HEK293 (cell line): ENCODE measurements around the gene PRUNE2.

Experiments
- CTCF ChIA-PET: fragments of 350-600 bp; formaldehyde crosslinking; extraction: SDS; loops from one replicate; lab custom pipeline; 2021; ENCODE audit warnings: antibody characterized with exemption; lab: Yijun Ruan, JAX
- POLR2A ChIA-PET: fragments of 300-600 bp; formaldehyde crosslinking; extraction: SDS; loops from one replicate; lab custom pipeline; 2020; ENCODE audit warnings: antibody characterized with exemption, inconsistent platforms; lab: Yijun Ruan, JAX
- H3K27ac ChIP-seq: fragments of 200-500 bp; sonication (Bioruptor generic); 2 replicates; pipeline ENCODE4 v1.5.1; 2014; ENCODE audit warnings: low read depth, low read length, control low read depth, inconsistent platforms; ENCODE audit errors: extremely low read depth
- H3K36me3 ChIP-seq, 2 experiments: fragments of 200-500 bp in 1 of 2; sonication (Bioruptor generic) in 1 of 2; 1 replicate in 1 of 2; 2 replicates in 1 of 2; pipeline ENCODE4 v1.5.1; 2014 to 2017; ENCODE audit warnings: inconsistent platforms in 2 of 2, low read length in 2 of 2; ENCODE audit not compliant: control insufficient read depth in 2 of 2, insufficient read depth in 1 of 2
- H3K4me1 ChIP-seq: fragments of 200-500 bp; sonication (Bioruptor generic); 2 replicates; pipeline ENCODE4 v1.5.1; 2014; ENCODE audit warnings: mild to moderate bottlenecking, low read length, inconsistent platforms; ENCODE audit not compliant: control insufficient read depth, insufficient read depth
- H3K4me3 ChIP-seq: 2 replicates; pipeline ENCODE4 v1.5.1; 2011; ENCODE audit warnings: low read depth, mild to moderate bottlenecking, control low read depth, low read length, moderate library complexity
- H3K9me3 ChIP-seq: fragments of 200-500 bp; sonication (Bioruptor generic); 2 replicates; pipeline ENCODE4 v1.5.1; 2014; ENCODE audit warnings: low read depth, low read length, inconsistent platforms; ENCODE audit not compliant: control insufficient read depth, insufficient read depth
- INSM2 ChIP-seq: fragments of 450-650 bp; formaldehyde crosslinking; IDR thresholded peaks from 2 replicates; pipeline ENCODE4 v1.5.1; 2016; ENCODE audit warnings: missing biosample characterization, missing genetic modification characterization
- KLF10 ChIP-seq: fragments of 450-650 bp; IDR thresholded peaks from 2 replicates; pipeline ENCODE4 v1.5.1; 2018; ENCODE audit warnings: missing biosample characterization, mild to moderate bottlenecking, missing genetic modification characterization
- KLF17 ChIP-seq: fragments of 450-650 bp; formaldehyde crosslinking; IDR thresholded peaks from 2 replicates; pipeline ENCODE4 v1.5.1; 2016; ENCODE audit warnings: missing biosample characterization, missing genetic modification characterization
- OSR2 ChIP-seq: fragments of 450-650 bp; formaldehyde crosslinking; IDR thresholded peaks from 2 replicates; pipeline ENCODE4 v1.5.1; 2016; ENCODE audit warnings: missing biosample characterization, missing genetic modification characterization
- SP2 ChIP-seq: fragments of 450-650 bp; formaldehyde crosslinking; IDR thresholded peaks from 2 replicates; pipeline ENCODE4 v1.5.1; 2016; ENCODE audit warnings: missing biosample characterization, missing genetic modification characterization
- TRIM28 ChIP-seq: IDR thresholded peaks from 2 replicates; pipeline ENCODE4 v1.6.1; 2011; ENCODE audit warnings: low read length, control low read depth, borderline replicate concordance
- ZBTB44 ChIP-seq: fragments of 450-650 bp; IDR thresholded peaks from 2 replicates; pipeline ENCODE4 v1.5.1; 2018; ENCODE audit warnings: missing biosample characterization, mild to moderate bottlenecking, missing genetic modification characterization
- ZFP69B ChIP-seq: fragments of 450-650 bp; formaldehyde crosslinking; IDR thresholded peaks from 2 replicates; pipeline ENCODE4 v1.5.1; 2016; ENCODE audit warnings: missing biosample characterization, missing genetic modification characterization
- ZNF16 ChIP-seq: fragments of 450-650 bp; formaldehyde crosslinking; IDR thresholded peaks from 2 replicates; pipeline ENCODE4 v1.5.1; 2016; ENCODE audit warnings: low read depth, missing biosample characterization, missing genetic modification characterization
- ZNF26 ChIP-seq: fragments of 450-650 bp; formaldehyde crosslinking; IDR thresholded peaks from 2 replicates; pipeline ENCODE4 v1.5.1; 2016; ENCODE audit warnings: missing biosample characterization, missing genetic modification characterization
- ZNF266 ChIP-seq: fragments of 450-650 bp; formaldehyde crosslinking; IDR thresholded peaks from 2 replicates; pipeline ENCODE4 v1.5.1; 2016; ENCODE audit warnings: missing biosample characterization, missing genetic modification characterization, low read depth
- ZNF391 ChIP-seq: fragments of 450-650 bp; formaldehyde crosslinking; IDR thresholded peaks from 2 replicates; pipeline ENCODE4 v1.5.1; 2016; ENCODE audit warnings: low read depth, missing biosample characterization, missing genetic modification characterization, borderline replicate concordance
- ZNF404 ChIP-seq: fragments of 450-650 bp; formaldehyde crosslinking; IDR thresholded peaks from 2 replicates; pipeline ENCODE4 v1.5.1; 2017; ENCODE audit warnings: missing biosample characterization, missing genetic modification characterization
- ZNF423 ChIP-seq: fragments of 450-650 bp; formaldehyde crosslinking; IDR thresholded peaks from 2 replicates; pipeline ENCODE4 v1.5.1; 2016; ENCODE audit warnings: missing biosample characterization, missing genetic modification characterization
- ZNF473 ChIP-seq: fragments of 450-650 bp; formaldehyde crosslinking; IDR thresholded peaks from 2 replicates; pipeline ENCODE4 v1.5.1; 2017; ENCODE audit warnings: missing biosample characterization, missing genetic modification characterization
- ZNF626 ChIP-seq: fragments of 450-650 bp; sonication (Bioruptor Pico); formaldehyde crosslinking; IDR thresholded peaks from 2 replicates; pipeline ENCODE4 v1.5.1; 2018; ENCODE audit warnings: missing biosample characterization, missing genetic modification characterization, inconsistent platforms
- ZNF658 ChIP-seq: fragments of 450-650 bp; formaldehyde crosslinking; IDR thresholded peaks from 2 replicates; pipeline ENCODE4; 2016; ENCODE audit warnings: missing biosample characterization, missing genetic modification characterization
- ZNF692 ChIP-seq: fragments of 450-650 bp; formaldehyde crosslinking; IDR thresholded peaks from 2 replicates; pipeline ENCODE4 v1.5.1; 2016; ENCODE audit warnings: missing biosample characterization, missing genetic modification characterization
- ZNF777 ChIP-seq: fragments of 450-650 bp; formaldehyde crosslinking; IDR thresholded peaks from 2 replicates; pipeline ENCODE4 v1.5.1; 2017; ENCODE audit warnings: missing biosample characterization, missing genetic modification characterization, borderline replicate concordance
- ZNF791 ChIP-seq: fragments of 450-650 bp; formaldehyde crosslinking; IDR thresholded peaks from 2 replicates; pipeline ENCODE4 v1.5.1; 2016; ENCODE audit warnings: missing biosample characterization, missing genetic modification characterization
- ZSCAN30 ChIP-seq: fragments of 450-650 bp; IDR thresholded peaks from 2 replicates; pipeline ENCODE4 v1.5.1; 2018; ENCODE audit warnings: missing biosample characterization, mild to moderate bottlenecking, missing genetic modification characterization, moderate library complexity

Gene PRUNE2

GRCh38 chr9:76605321-76605900, 300.5 kb downstream of the PRUNE2 start (continued):
- TF ChIP-seq INSM2 = no peak
- TF ChIP-seq ZNF391 (tag by site-specific recombination) = no peak
- no peak for TF ChIP-seq ZNF626
- no peak for TF ChIP-seq ZNF473 (tag by site-specific recombination)
- no peak for TF ChIP-seq ZNF404
- TF ChIP-seq ZNF16 = no peak

GRCh38 chr9:76603931-76604570, 301.9 kb downstream of the PRUNE2 start:
- no peak overlapping the region for H3K27ac ChIP-seq
- ChIA-PET POLR2A (no interaction called here), CTCF (interaction anchor here (1.2 kb wide), 1 partner anchor 54 kb away, joined by 3 read pairs; no protein-coding TSS in a partner anchor)
- H3K4me1 ChIP-seq = no peaks in the 10 kb centered on the region
- H3K9me3 ChIP-seq = no peaks in the 10 kb centered on the region
- no peak for TF ChIP-seq TRIM28
- H3K36me3 ChIP-seq = no peaks in the 10 kb centered on the region
- no peak overlapping the region for H3K4me3 ChIP-seq

- Histone ChIP-seq H3K36me3 (no peaks in the 10 kb centered on the region), H3K4me1 (no peaks in the 10 kb centered on the region), H3K27ac (no peak overlapping the region), H3K4me3 (no peak overlapping the region), H3K9me3 (no peaks in the 10 kb centered on the region)
- no peak for TF ChIP-seq ZNF423 (tag by site-specific recombination)
- no peak for TF ChIP-seq ZFP69B (tag by site-specific recombination)
- no peak for TF ChIP-seq INSM2
- no peak for TF ChIP-seq ZNF16
- ChIA-PET CTCF (interaction anchor here (1.2 kb wide), 1 partner anchor 55 kb away, joined by 3 read pairs; no protein-coding TSS in a partner anchor), POLR2A (no interaction called here)
These were observed 302.4 kb downstream of the PRUNE2 start for GRCh38 chr9:76603448-76603895.

- H3K9me3 ChIP-seq = no peaks in the 10 kb centered on the region
- H3K4me3 ChIP-seq = no peak overlapping the region
- no peaks in the 10 kb centered on the region for H3K4me1 ChIP-seq
- CTCF ChIA-PET = no interaction called here
- no peaks in the 10 kb centered on the region for H3K36me3 ChIP-seq
- POLR2A ChIA-PET = no interaction called here
- H3K27ac ChIP-seq = no peak overlapping the region
- no peak for TF ChIP-seq KLF10
- no peak for TF ChIP-seq OSR2 (tag by site-specific recombination)
- TF ChIP-seq SP2 = no peak
- TF ChIP-seq ZBTB44 (tag by site-specific recombination) = no peak
- no peak for TF ChIP-seq ZNF777 (tag by site-specific recombination)
- TF ChIP-seq ZNF658 (tag by site-specific recombination) = no peak
- no peak for TF ChIP-seq ZNF266 (tag by site-specific recombination)
- no peak for TF ChIP-seq ZSCAN30 (tag by site-specific recombination)
- no peak for TF ChIP-seq ZNF26 (tag by site-specific recombination)
- TF ChIP-seq ZNF692 (tag by site-specific recombination) = no peak
- TF ChIP-seq ZNF791 (tag by site-specific recombination) = no peak
- TF ChIP-seq KLF17 (tag by site-specific recombination) = no peak
These were observed 303.7 kb downstream of the PRUNE2 start for GRCh38 chr9:76602199-76602598.
